RWPE2 (cell line): ENCODE results near the gene NFAM1.

ENCODE experiments used
- ATAC-seq: fragments of 200-7000 bp; cut with Tn5 transposase; 3 replicates; pipeline ENCODE4 v1.9.1; 2021; ENCODE audit warnings: low read depth
- DNase-seq: peaks from one replicate; pipeline ENCODE4 v3.0.0-alpha.2; 2020; ENCODE audit warnings: low spot score
- H3K27ac ChIP-seq: fragments of 450-650 bp; 2 replicates; pipeline ENCODE4 v1.5.1; 2017; ENCODE audit warnings: mild to moderate bottlenecking; ENCODE audit not compliant: poor library complexity, severe bottlenecking
- H3K27me3 ChIP-seq: fragments of 250-450 bp; sonication (Bioruptor Pico); 2 replicates; pipeline ENCODE4 v1.5.1; 2021; ENCODE audit warnings: mild to moderate bottlenecking, moderate library complexity; ENCODE audit not compliant: insufficient read depth, poor library complexity, severe bottlenecking
- H3K36me3 ChIP-seq: fragments of 250-450 bp; sonication (Bioruptor Pico); 2 replicates; pipeline ENCODE4 v1.5.1; 2020; ENCODE audit warnings: low read depth, mild to moderate bottlenecking, moderate library complexity
- H3K4me1 ChIP-seq: fragments of 250-450 bp; sonication (Bioruptor Pico); 2 replicates; pipeline ENCODE4 v1.5.1; 2021; ENCODE audit warnings: mild to moderate bottlenecking, moderate library complexity; ENCODE audit not compliant: insufficient read depth, poor library complexity, severe bottlenecking
- H3K4me3 ChIP-seq: fragments of 250-450 bp; sonication (Bioruptor Pico); 2 replicates; pipeline ENCODE4 v1.5.1; 2021; ENCODE audit warnings: mild to moderate bottlenecking, moderate library complexity; ENCODE audit not compliant: severe bottlenecking
- H3K9me3 ChIP-seq: fragments of 250-450 bp; sonication (Bioruptor Pico); 2 replicates; pipeline ENCODE4 v1.5.1; 2021; ENCODE audit warnings: mild to moderate bottlenecking, moderate library complexity; ENCODE audit not compliant: severe bottlenecking
- TF ChIP-seq, protein P1 (sequence below): fragments of 450-650 bp; IDR thresholded peaks from one replicate; pipeline ENCODE4 v1.5.1; 2017; ENCODE audit warnings: mild to moderate bottlenecking, moderate library complexity; ENCODE audit not compliant: poor library complexity, severe bottlenecking

The NFAM1 gene

GRCh38 chr22:42369250-42370041 is 62.8 kb downstream of the NFAM1 start:
- TF ChIP-seq, protein P1, sequence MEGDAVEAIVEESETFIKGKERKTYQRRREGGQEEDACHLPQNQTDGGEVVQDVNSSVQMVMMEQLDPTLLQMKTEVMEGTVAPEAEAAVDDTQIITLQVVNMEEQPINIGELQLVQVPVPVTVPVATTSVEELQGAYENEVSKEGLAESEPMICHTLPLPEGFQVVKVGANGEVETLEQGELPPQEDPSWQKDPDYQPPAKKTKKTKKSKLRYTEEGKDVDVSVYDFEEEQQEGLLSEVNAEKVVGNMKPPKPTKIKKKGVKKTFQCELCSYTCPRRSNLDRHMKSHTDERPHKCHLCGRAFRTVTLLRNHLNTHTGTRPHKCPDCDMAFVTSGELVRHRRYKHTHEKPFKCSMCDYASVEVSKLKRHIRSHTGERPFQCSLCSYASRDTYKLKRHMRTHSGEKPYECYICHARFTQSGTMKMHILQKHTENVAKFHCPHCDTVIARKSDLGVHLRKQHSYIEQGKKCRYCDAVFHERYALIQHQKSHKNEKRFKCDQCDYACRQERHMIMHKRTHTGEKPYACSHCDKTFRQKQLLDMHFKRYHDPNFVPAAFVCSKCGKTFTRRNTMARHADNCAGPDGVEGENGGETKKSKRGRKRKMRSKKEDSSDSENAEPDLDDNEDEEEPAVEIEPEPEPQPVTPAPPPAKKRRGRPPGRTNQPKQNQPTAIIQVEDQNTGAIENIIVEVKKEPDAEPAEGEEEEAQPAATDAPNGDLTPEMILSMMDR = no peak
- ATAC-seq (peak; percentile 97), DNase-seq (peak; percentile 90)
- Histone ChIP-seq H3K4me3 (peak overlapping the region; percentile 40), H3K36me3 (no peaks in the 10 kb centered on the region), H3K4me1 (no peaks in the 10 kb centered on the region), H3K27me3 (peaks cover 22% of the 10 kb centered on the region), H3K9me3 (no peaks in the 10 kb centered on the region), H3K27ac (no peak overlapping the region)

DNA sequence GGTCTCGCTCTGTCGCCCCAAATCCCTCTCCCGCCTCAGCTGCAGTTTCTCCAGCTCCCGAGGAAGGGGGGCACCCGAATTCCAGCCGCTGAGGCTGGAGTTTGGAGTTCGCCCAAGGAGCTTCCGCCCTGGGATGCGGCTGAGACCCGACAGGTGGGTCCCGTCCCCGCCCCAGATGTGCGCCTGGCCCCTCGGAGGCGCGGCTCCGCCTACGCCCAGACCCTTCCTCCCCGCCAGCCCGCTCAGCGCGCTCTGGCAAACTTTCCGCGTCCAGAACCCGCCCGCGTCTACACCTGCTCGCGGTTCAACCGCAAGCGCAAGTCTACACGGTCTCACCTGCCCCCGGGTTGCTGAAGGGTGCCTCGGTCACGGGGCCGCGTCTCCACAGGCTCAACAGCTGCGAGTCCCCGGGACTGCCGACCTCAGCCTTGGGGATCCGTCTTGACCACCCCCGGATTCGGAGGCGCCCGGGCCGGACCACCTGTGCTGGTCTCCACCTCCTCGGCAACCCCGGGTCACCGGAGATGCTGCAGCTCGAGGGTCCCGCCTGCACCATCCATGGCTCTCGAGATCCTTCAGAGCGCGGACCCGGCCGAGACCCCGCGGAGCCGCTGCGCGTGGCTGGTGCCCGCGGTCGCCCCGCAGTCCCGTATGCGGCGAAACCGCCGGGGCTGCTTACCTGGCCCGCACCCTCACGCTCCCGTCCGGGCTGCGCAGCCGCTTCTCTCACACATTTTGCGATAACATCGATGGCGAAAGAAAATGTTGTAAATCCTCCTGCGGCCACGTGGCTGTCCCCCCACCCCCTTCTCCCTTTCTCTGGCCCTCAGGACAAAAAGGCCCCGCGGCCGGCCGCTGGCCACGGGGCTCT is 63.6 kb downstream of the NFAM1 start:
- Histone ChIP-seq H3K27ac (no peak overlapping the region), H3K36me3 (no peaks in the 10 kb centered on the region), H3K27me3 (peaks cover 22% of the 10 kb centered on the region), H3K4me1 (no peaks in the 10 kb centered on the region), H3K9me3 (no peaks in the 10 kb centered on the region), H3K4me3 (peak overlapping the region; percentile 40)
- DNase-seq (peak; percentile 57), ATAC-seq (peak; percentile 40)
- TF ChIP-seq, protein P1 = no peak

DNA sequence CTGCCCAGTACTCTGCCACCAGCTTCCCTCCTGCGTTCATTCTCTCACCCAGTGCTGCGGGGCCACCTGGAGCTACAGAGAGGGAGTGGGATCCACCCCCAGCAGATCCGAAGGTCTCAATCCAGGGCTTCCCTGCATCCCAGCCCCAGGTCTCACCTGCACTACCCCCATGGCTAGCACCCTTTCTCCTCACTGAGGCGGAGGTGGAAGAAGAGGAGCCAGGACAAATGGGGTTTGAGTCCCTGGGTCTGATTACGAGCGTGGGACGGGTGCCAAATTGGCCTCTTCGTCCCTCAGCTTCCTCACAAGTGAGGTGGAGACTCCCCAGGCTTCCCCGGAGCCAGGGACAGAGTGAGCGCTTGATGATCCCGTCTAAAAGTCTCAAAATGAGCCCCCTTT is 64.2 kb downstream of the NFAM1 start:
- ATAC-seq (no peak), DNase-seq (peak; percentile 48)
- Histone ChIP-seq H3K4me3 (peak overlapping the region; percentile 40), H3K4me1 (no peaks in the 10 kb centered on the region), H3K36me3 (no peaks in the 10 kb centered on the region), H3K9me3 (no peaks in the 10 kb centered on the region), H3K27ac (no peak overlapping the region), H3K27me3 (peaks cover 22% of the 10 kb centered on the region)
- TF ChIP-seq, protein P1 = no peak

DNA sequence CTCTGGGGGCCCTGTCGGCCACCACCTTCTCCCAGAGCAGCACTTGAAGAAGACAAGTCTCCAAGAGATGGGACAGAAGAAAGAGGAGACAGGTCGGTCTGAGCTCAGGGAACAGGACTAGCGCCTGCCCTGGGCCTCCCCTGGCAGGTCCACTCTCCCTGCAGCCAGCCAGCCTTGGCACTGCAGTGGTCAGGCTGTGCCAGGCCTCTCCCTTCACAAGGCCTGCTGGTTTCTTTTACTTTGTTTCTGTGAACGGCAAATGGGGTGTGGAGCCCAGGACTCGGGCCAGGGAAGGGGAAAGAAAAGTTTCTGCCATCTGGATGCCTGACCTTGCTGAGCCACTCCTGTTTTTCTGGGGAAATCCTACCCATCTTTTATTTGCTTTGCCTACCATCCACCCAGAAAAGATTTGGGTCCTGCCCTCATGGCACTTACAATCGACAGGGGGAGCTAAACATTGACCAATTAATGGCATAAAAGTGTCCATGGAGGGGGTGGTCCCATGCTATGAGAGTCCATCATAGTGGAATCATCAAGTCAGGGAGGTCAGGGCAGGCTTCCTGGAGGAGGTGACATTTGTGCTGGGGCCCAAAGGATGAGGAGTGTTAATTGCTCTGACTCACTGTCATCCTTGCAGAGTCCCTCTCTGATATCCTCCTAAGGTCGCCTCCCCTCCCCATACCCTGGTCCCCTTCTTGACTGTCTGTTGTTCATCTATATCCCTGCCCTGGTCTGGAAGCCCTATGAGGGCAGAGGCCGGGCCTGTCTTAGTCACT is 65.2 kb downstream of the NFAM1 start:
- peaks cover 22% of the 10 kb centered on the region for H3K27me3 ChIP-seq
- no peak for DNase-seq
- H3K4me3 ChIP-seq = no peak overlapping the region
- TF ChIP-seq, protein P1 = no peak
- H3K9me3 ChIP-seq = no peaks in the 10 kb centered on the region
- H3K27ac ChIP-seq = no peak overlapping the region
- H3K4me1 ChIP-seq = no peaks in the 10 kb centered on the region
- H3K36me3 ChIP-seq = no peaks in the 10 kb centered on the region
- ATAC-seq = no peak
